Activated CD4-positive, alpha-beta T cell treated with anti-CD3 and anti-CD28 coated beads, Interleukin-2, Interleukin-4, amounts not matched to agents 100 ng/mL and 50 ng/mL, durations not matched to agents 16 hours and 8 hours (primary cell): ENCODE measurements around the gene GASK1B.

Experiments
- DNase-seq: peaks from one replicate; pipeline ENCODE4 v3.0.0-alpha.2; 2020; ENCODE audit warnings: low spot score

GASK1B gene

GRCh38 chr4:158186815-158187214 lies 14.0 kb upstream of the GASK1B start:
- no peak for DNase-seq

- no peak for DNase-seq
Observed at GRCh38 chr4:158182736-158183135, 9.9 kb upstream of the GASK1B start.

GRCh38 chr4:158181906-158182305 lies 9.1 kb upstream of the GASK1B start:
- no peak for DNase-seq

DNA sequence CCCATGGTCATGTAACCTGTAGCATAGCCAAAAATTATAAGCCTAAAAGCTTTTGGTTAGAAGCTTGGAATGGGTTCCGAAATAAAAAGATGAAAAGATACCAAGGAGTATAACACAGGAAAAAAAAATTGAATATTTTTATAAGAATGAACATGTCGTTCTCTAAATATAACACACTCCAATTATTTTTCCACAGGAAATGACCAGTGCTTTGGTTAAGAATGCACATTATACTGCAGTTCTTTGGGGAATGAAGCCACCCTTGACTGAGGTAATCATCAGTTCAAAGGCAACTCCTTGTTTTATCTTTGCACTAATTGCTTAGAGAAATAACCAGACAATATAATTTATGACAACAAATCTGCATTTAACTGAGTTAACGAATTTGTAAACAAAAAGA lies 6.6 kb upstream of the GASK1B start:
- no peak for DNase-seq

- DNase-seq = no peak
Observed at GRCh38 chr4:158176776-158177175, 4.0 kb upstream of the GASK1B start.

GRCh38 chr4:158176108-158176507 lies 3.3 kb upstream of the GASK1B start:
- no peak for DNase-seq

GRCh38 chr4:158170691-158171561 lies 1.9 kb downstream of the GASK1B start:
- DNase-seq = peak; percentile 24

DNA sequence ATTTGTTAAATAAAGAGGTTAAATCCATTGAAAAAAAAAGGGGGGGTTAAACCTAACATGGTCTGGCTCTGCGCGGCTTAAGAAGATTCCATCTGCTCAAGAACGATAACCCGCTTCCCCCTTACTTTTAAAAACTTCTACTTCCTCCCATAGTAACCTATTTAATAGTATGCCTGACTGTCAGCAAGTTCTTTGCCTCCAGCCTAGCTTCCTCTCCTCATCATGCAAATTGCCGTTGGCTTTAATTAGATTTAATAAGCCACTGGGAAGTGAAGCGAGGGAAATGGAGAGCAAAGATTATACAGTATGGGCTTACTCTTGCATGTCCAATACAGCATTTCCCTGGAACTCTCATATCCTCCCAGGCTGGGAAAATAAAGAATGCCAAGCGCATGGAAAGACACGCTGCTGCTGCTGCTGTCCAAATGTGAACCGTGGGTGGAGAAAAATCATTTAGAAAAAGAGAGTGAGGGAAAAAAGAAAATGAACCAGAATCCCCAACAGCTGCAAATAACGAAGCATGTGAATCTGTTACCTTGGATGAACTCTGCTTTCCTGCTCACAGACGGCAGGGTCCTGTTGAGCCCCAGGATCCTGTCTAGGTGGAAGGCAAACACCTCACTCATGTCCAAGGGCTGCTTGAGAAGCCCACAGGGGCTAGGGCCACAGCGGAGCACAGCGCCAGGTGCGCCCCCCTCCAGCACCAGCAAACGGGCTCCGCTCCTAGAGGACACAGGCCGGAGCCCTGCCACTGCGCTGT lies 2.7 kb downstream of the GASK1B start:
- no peak for DNase-seq

GRCh38 chr4:158169506-158169905 lies 3.3 kb downstream of the GASK1B start:
- no peak for DNase-seq

- no peak for DNase-seq
Observed at GRCh38 chr4:158168606-158169005, 4.2 kb downstream of the GASK1B start.

DNA sequence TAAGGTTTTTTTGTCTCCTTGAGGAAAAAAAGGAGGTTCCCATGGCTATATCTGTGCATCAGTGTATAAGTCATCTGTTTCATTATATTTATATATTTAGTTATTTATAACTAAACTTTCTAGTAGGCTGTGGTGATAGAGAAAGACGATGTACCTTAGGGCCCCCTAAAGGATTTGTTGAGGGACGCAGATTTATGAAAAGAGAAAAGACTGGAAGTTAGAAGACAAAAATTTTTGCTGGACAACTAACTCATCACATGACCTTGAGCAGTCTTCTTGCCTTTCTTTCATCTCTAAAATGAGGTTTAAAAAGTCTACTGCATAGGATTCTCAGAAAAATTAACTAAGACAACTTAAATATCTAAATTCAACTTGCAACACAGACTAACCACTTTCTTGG lies 6.1 kb downstream of the GASK1B start:
- DNase-seq = no peak

GRCh38 chr4:158164768-158165213 lies 8.0 kb downstream of the GASK1B start:
- DNase-seq = no peak

DNA sequence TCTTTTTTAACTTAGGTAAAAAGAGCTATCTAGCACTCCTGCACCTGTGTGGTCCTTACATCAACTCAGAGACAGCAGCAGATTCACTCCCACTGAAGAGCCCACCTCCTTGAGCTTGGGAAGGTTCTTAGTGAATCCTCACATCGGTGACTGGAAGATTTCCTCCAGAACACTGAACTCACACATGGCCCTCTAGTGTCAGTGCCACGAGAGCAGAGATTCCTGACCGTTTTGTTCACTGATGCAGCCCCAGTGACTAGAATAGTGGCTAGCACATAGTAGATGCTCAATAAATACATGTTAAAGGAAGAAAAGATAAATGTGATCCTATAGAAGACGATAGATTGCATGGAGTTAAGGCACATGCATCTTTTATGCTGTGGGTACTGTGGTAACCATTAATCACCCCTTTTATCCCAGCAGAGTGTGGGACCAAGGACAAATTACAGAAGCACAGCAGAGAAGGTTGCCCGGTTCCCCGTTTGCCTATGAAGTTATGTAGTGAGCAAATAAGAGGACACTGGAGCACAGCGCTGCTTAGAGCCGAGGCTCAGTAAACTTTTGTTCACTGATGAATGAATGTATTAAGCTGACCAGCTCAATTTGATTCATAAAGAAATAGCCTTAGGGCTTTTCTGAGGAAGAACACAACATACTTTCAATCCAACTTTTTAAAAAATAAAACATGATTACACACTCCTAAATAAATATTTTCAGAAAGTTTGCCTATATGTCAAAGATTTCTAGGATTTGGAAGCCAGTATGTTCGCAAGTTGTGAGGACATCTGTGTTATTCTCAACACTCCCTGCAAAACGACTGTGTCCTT lies 8.7 kb downstream of the GASK1B start:
- no peak for DNase-seq

DNA sequence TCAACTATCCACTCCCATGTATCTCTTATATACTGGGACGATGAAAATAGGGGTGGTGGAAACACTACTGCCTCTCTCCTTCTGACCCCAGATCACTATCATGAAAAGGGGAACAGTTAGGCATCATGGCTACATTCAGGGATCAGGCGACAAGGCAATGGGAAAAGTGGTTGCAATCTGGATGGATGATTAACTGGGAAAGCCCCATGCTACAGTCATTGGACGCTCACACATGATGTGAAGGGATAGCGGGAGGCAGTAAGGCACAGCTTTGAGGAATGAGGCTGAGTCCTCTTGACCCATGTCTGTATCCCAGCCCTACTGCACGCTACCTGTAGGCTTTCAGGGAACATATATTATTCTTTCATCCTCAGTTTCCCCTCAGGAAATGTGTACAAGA lies 10.2 kb downstream of the GASK1B start:
- DNase-seq = no peak

- DNase-seq = no peak
Observed at GRCh38 chr4:158161551-158162354, 11.1 kb downstream of the GASK1B start.

GRCh38 chr4:158159718-158160094 lies 13.1 kb downstream of the GASK1B start:
- no peak for DNase-seq

GRCh38 chr4:158159054-158159717 lies 13.6 kb downstream of the GASK1B start:
- peak; percentile 21 for DNase-seq

DNA sequence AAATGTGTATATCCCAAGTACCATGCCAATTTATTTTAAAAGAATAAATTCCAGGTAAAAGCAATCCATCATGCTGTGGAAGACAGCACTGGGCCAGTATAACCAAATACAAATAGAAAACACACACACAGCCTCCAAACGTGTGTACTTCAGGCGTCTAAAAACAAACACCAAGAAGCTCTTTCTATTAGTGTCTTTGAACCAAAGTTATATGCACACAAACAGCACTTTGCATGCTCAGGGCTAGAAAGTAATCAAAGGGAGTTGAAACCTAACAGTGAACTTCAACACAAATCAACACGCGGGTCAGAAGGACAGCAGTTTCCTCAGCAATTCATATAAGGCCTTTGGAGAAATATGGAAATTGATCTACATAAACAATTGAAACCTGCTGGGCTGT lies 15.4 kb downstream of the GASK1B start:
- no peak for DNase-seq

- no peak for DNase-seq
Observed at GRCh38 chr4:158155656-158156356, 17.0 kb downstream of the GASK1B start.

DNA sequence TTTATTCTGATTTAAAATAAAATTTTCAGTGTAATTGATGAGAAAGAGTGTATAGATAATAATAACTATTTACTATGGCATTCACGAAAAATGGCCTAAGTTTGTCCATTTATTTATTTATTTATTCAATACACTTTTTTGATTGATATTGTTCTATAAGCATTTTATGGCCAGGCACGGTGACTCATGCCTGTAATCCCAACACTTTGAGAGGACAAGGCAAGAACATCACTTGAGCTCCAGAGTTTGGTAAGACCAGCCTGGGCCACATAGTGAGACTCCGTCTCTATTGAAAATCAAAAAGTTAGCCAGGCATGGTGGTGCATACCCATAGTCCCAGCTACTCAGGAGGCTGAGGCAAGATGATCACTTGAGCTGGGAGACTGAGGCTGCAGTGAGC lies 25.7 kb downstream of the GASK1B start:
- no peak for DNase-seq
